Upper lobe of right lung (tissue), 1 donor: ENCODE results near the gene ELOVL1. TPM values are rescaled to one million over a fixed set of nuclear protein-coding genes. Genes with fewer than 3 reads are reported as not detected.

Experiments used
- ATAC-seq: fragments of 200-7000 bp; cut with Tn5 transposase; one replicate; pipeline ENCODE4 v1.9.1; 2020; ENCODE audit warnings: mild to moderate bottlenecking, moderate library complexity
- DNase-seq: peaks from one replicate; pipeline ENCODE4 v3.0.0-alpha.2; 2020
- H3K27ac ChIP-seq: fragments of 200-600 bp; one replicate; pipeline ENCODE4 v1.8.0; 2022
- H3K27me3 ChIP-seq: fragments of 200-600 bp; one replicate; pipeline ENCODE4 v1.8.0; 2022; ENCODE audit warnings: mild to moderate bottlenecking
- H3K36me3 ChIP-seq: fragments of 200-600 bp; one replicate; pipeline ENCODE4 v1.8.0; 2022
- H3K4me1 ChIP-seq: fragments of 200-600 bp; one replicate; pipeline ENCODE4 v1.8.0; 2022
- H3K4me3 ChIP-seq: fragments of 200-600 bp; one replicate; pipeline ENCODE4 v1.8.0; 2022; ENCODE audit warnings: mild to moderate bottlenecking
- H3K9me3 ChIP-seq: fragments of 200-600 bp; one replicate; pipeline ENCODE4 v1.8.0; 2022
- CTCF ChIP-seq: fragments of 200-600 bp; IDR thresholded peaks from one replicate; pipeline ENCODE4 v1.8.0; 2022; ENCODE audit warnings: antibody characterized with exemption
- intact Hi-C: fragments of 100-400 bp; cut with DNase I; formaldehyde crosslinking; loops from one replicate; pipeline ENCODE4 v1.11.0; 2022
- total RNA-seq: library from RNA; stranded (reverse); fragmentation: NEBNext Ultra II Directional; extraction: Animal tissue kit (Norgen Biotek cat#: 25700); gene quantifications from one replicate; pipeline ENCODE4 v1.2.1, GENCODE V29; 2021
- donor health status: DM: no; HTN: yes; CAD: no; lungs with severe emphysema.

Gene ELOVL1
- total RNA-seq, 1 donor from 2014 or later: 98.9 TPM

- no peaks in the 10 kb centered on the region for H3K9me3 ChIP-seq
- H3K4me1 ChIP-seq: no peaks in the 10 kb centered on the region
- no peaks in the 10 kb centered on the region for H3K27me3 ChIP-seq
- no peaks in the 10 kb centered on the region for H3K36me3 ChIP-seq
- DNase-seq (peak; percentile 58), ATAC-seq (peak; percentile 21)
- no peak within 1 kb of the TSS for H3K4me3 ChIP-seq
- no peak for TF ChIP-seq CTCF
- intact Hi-C loops: no loop called here
- H3K27ac ChIP-seq: no peak within 1 kb of the TSS
Measured at GRCh38 chr1:43337588-43337987, 30.2 kb downstream of the ELOVL1 start, which contains the start of gene MPL. TSS of gene MPL (plus strand) at chr1:43337818. CDS start at chr1:43337849, 31 bp downstream.

GRCh38 chr1:43334453-43335205, 33.2 kb downstream of the ELOVL1 start:
- no peaks in the 10 kb centered on the region for H3K9me3 ChIP-seq
- DNase-seq (peak; percentile 35), ATAC-seq (no peak)
- H3K4me1 ChIP-seq: peaks cover 7% of the 10 kb centered on the region
- no peak for TF ChIP-seq CTCF
- H3K4me3 ChIP-seq: no peak overlapping the region
- no peak overlapping the region for H3K27ac ChIP-seq
- intact Hi-C loops: no loop called here
- no peaks in the 10 kb centered on the region for H3K36me3 ChIP-seq
- no peaks in the 10 kb centered on the region for H3K27me3 ChIP-seq

- peaks cover 7% of the 10 kb centered on the region for H3K4me1 ChIP-seq
- H3K4me3 ChIP-seq: no peak overlapping the region
- no peak for TF ChIP-seq CTCF
- H3K36me3 ChIP-seq: no peaks in the 10 kb centered on the region
- no peak overlapping the region for H3K27ac ChIP-seq
- no peak for DNase-seq
- no peaks in the 10 kb centered on the region for H3K27me3 ChIP-seq
- H3K9me3 ChIP-seq: no peaks in the 10 kb centered on the region
- intact Hi-C loops: no loop called here
- peak; percentile 19 for ATAC-seq
Measured at GRCh38 chr1:43331688-43332087, 36.1 kb downstream of the ELOVL1 start.

- Histone ChIP-seq H3K36me3 (no peaks in the 10 kb centered on the region), H3K27ac (no peak overlapping the region), H3K4me3 (no peak overlapping the region), H3K9me3 (peaks cover 4% of the 10 kb centered on the region), H3K4me1 (peaks cover 7% of the 10 kb centered on the region), H3K27me3 (no peaks in the 10 kb centered on the region)
- intact Hi-C loops: no loop called here
- DNase-seq (peak; percentile 70), ATAC-seq (peak; percentile 93)
- no peak for TF ChIP-seq CTCF
Measured at GRCh38 chr1:43329995-43330751, 37.6 kb downstream of the ELOVL1 start.

GRCh38 chr1:43327549-43328292, 40.1 kb downstream of the ELOVL1 start:
- peaks cover 4% of the 10 kb centered on the region for H3K9me3 ChIP-seq
- ATAC-seq (no peak), DNase-seq (peak; percentile 13)
- H3K27me3 ChIP-seq: no peaks in the 10 kb centered on the region
- peaks cover 7% of the 10 kb centered on the region for H3K4me1 ChIP-seq
- H3K27ac ChIP-seq: no peak overlapping the region
- no peaks in the 10 kb centered on the region for H3K36me3 ChIP-seq
- intact Hi-C loops: no loop called here
- no peak for TF ChIP-seq CTCF
- no peak overlapping the region for H3K4me3 ChIP-seq
